Thoracic aorta (tissue), 2 donors: ENCODE measurements around the gene EPS8L2. TPM values are rescaled to one million over a fixed set of nuclear protein-coding genes. Genes with fewer than 3 reads are reported as not detected.
"Not testable (repeated sequence)": the region's sequence is repeated elsewhere in the genome, so short reads cannot be mapped to it uniquely, and the experiment has no call there.

Source experiments
- ATAC-seq: fragments of 150-250 bp; one replicate; pipeline ENCODE4 v1.8.0; 2017; ENCODE audit warnings: low read depth; ENCODE audit not compliant: insufficient number of reproducible peaks, low FRiP score
- DNase-seq: peaks from one replicate; pipeline ENCODE4 v3.0.0-alpha.2; 2020; ENCODE audit warnings: low spot score
- H3K27ac ChIP-seq, 2 donors: fragments of 200-600 bp; sonication (generic); 1 replicate in 1 of 2; 2 replicates in 1 of 2; pipeline ENCODE4 v1.5.1; 2016; ENCODE audit warnings: mild to moderate bottlenecking in 2 of 2, moderate library complexity in 2 of 2
- H3K27me3 ChIP-seq: fragments of 200-600 bp; sonication (generic); replicated peaks from 2 replicates; pipeline ENCODE4 v1.6.0; 2016; ENCODE audit warnings: mild to moderate bottlenecking; ENCODE audit not compliant: insufficient read depth
- H3K36me3 ChIP-seq: fragments of 200-600 bp; sonication (generic); one replicate; pipeline ENCODE4 v1.5.1; 2016
- H3K4me1 ChIP-seq, 2 donors: fragments of 200-600 bp; sonication (generic); 1 replicate in 1 of 2; 2 replicates in 1 of 2; pipeline versions ENCODE4 v1.5.1 to v1.6.0; 2016; ENCODE audit warnings: low read depth in 2 of 2, mild to moderate bottlenecking in 1 of 2; ENCODE audit not compliant: control insufficient read depth in 1 of 2
- H3K4me3 ChIP-seq: fragments of 200-600 bp; sonication (generic); 2 replicates; pipeline ENCODE4 v1.5.1; 2016; ENCODE audit warnings: mild to moderate bottlenecking
- H3K9me3 ChIP-seq: fragments of 200-600 bp; sonication (generic); 2 replicates; pipeline ENCODE4 v1.5.1; 2016
- total RNA-seq, 2 donors: library from RNA; depleted of rRNA; stranded (reverse); fragments of >200 nt; gene quantifications; one replicate each; pipeline versions ENCODE4 v1.1.0 to v1.2.3, GENCODE V29; 2016
- TF ChIP-seq, protein P1 (sequence below): fragments of 200-600 bp; sonication (generic); IDR thresholded peaks from one replicate; pipeline ENCODE4 v1.5.1; 2019; ENCODE audit warnings: antibody characterized with exemption

EPS8L2 gene
- total RNA-seq, 2 donors from 2014 or later, result 39.6 to 75.9 TPM

DNA sequence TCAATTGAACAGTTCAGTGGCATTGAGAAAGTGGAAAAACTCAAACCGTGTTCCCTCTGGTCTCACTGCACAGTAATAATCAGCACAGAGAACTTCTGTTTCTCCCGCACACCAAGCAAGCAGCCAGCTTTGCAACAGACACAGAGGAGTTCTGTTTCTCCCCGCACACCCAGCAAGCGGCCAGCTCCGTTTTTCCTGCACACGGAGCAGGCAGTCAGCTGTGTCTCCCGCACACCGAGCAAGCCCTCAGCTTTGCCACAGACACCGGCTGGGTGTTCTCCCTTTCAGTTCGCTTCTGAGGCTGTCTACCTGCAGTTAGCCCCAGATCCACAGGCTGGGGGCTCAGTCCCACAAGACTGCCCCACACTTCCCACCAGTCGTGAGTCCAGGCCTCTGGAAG, 31.3 kb downstream of the EPS8L2 start:
- Histone ChIP-seq H3K4me3 (no peak overlapping the region), H3K27me3 (no peaks in the 10 kb centered on the region), H3K4me1 (no peaks in the 10 kb centered on the region), H3K27ac (no peak overlapping the region), H3K36me3 (no peaks in the 10 kb centered on the region), H3K9me3 (no peaks in the 10 kb centered on the region)
- TF ChIP-seq, protein P1, sequence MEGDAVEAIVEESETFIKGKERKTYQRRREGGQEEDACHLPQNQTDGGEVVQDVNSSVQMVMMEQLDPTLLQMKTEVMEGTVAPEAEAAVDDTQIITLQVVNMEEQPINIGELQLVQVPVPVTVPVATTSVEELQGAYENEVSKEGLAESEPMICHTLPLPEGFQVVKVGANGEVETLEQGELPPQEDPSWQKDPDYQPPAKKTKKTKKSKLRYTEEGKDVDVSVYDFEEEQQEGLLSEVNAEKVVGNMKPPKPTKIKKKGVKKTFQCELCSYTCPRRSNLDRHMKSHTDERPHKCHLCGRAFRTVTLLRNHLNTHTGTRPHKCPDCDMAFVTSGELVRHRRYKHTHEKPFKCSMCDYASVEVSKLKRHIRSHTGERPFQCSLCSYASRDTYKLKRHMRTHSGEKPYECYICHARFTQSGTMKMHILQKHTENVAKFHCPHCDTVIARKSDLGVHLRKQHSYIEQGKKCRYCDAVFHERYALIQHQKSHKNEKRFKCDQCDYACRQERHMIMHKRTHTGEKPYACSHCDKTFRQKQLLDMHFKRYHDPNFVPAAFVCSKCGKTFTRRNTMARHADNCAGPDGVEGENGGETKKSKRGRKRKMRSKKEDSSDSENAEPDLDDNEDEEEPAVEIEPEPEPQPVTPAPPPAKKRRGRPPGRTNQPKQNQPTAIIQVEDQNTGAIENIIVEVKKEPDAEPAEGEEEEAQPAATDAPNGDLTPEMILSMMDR, result no peak
- ATAC-seq, result no peak
- no peak for DNase-seq

DNA sequence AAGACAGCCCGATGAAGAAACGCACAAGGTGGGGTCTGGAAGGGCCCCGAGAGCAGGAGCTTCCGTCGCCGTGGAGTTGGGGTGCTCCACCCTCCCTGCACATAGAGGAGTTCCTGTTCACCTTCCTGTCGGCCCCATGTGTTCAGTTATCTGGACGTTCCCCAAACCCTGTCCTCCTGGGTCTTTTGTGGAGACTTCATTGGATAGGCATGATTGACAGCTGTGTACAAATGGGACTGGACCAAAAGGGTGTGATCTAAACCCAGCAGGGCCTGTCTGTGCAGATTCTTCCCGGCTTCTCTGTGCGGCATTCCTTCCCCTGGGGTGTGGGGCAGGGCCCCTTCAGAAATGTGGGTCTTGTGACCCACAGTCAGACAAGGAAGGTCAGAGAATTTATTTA, 31.9 kb downstream of the EPS8L2 start:
- not testable (repeated sequence) for H3K9me3 ChIP-seq, H3K27me3 ChIP-seq, H3K4me1 ChIP-seq, H3K36me3 ChIP-seq, ATAC-seq, H3K27ac ChIP-seq, H3K4me3 ChIP-seq, DNase-seq

DNA sequence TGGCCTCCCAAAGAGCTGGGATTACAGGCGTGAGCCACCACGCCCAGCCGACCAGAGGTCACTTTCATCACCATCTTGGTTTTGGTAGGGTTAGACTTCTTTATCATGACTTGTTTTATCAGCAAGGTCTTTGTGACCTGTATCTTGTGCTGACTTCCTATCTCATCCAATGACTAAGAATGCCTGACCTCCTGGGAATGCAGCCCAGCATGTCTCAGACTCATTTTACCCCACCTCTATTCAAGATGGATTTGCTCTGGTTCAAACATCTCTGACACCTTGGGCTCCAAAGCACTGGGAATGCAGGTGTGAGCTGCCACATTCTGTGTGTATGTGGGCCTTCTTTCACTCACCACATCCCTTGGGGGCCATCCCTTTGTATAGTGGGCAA, 36.1 kb downstream of the EPS8L2 start:
- no peak overlapping the region for H3K27ac ChIP-seq
- ATAC-seq, result no peak
- no peaks in the 10 kb centered on the region for H3K36me3 ChIP-seq
- no peaks in the 10 kb centered on the region for H3K27me3 ChIP-seq
- no peak overlapping the region for H3K4me3 ChIP-seq
- DNase-seq, result no peak
- H3K4me1 ChIP-seq, result peaks cover 4 to 8% of the 10 kb centered on the region in 2 donors
- TF ChIP-seq, protein P1, result no peak
- no peaks in the 10 kb centered on the region for H3K9me3 ChIP-seq

DNA sequence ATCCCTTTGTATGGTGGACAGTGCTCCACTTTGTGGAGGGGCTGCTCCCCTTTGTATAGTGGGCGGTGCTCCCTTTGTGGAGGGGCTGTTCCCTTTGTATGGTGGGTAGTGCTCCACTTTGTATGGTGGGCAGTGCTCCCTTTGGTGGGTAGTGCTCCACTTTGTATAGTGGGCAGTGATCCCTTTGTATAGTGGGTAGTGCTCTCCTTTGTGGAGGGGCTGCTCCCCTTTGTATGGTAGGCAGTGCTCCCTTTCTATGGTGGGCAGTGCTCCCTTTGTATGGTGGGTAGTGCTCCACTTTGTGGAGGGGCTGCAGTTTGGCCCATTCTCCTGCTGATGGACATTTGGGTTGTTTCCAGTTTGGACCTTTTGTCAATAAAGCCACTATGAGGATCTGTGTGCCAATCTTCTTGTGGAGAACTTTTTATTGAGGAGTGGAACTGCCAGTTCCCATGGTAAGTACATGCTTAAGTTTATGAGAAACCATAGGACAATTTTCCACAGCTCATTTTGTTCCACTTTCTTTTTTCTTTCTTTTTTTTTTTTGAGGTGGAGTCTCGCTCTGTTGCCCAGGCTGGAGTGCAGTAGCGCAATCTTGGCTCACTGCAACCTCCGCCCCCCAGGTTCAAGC, 36.7 kb downstream of the EPS8L2 start:
- H3K4me3 ChIP-seq, result no peak overlapping the region
- peaks cover 4 to 9% of the 10 kb centered on the region in 2 donors for H3K4me1 ChIP-seq
- no peaks in the 10 kb centered on the region for H3K27me3 ChIP-seq
- TF ChIP-seq, protein P1, result no peak
- H3K9me3 ChIP-seq, result no peaks in the 10 kb centered on the region
- H3K36me3 ChIP-seq, result no peaks in the 10 kb centered on the region
- DNase-seq, result no peak
- ATAC-seq, result no peak
- H3K27ac ChIP-seq, result no peak overlapping the region

DNA sequence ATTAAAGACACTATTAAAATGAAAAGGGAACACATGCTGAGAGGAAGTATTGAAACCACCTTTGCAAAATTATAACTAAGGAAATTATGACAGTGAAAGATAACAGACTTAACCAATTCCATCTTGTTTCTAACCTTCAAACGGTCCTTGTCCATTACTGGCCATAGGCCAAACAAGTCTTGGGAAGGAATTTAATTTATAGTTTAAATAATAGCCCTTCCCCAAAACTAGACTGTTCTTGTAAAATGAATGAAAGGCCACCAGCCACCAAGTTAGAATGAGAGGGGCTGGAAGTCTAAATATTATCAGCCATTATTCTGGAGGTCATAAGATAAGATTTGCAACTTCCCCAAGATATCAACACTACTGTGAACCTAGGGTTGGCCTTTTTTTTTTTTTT, 39.4 kb downstream of the EPS8L2 start:
- no peak overlapping the region for H3K4me3 ChIP-seq
- peaks cover 19 to 32% of the 10 kb centered on the region in 2 donors for H3K4me1 ChIP-seq
- H3K9me3 ChIP-seq, result no peaks in the 10 kb centered on the region
- TF ChIP-seq, protein P1, result no peak
- H3K27me3 ChIP-seq, result no peaks in the 10 kb centered on the region
- DNase-seq, result no peak
- no peak for ATAC-seq
- H3K27ac ChIP-seq, result no peak overlapping the region
- no peaks in the 10 kb centered on the region for H3K36me3 ChIP-seq
